Memory B cell (primary cell): ENCODE results near the gene FTO.

ENCODE experiments used
- ATAC-seq: fragments of 150-1000 bp; cut with Tn5 transposase; 2 replicates; pipeline ENCODE4 v1.10.0; 2021; ENCODE audit warnings: low read depth, mild to moderate bottlenecking, moderate library complexity
- DNase-seq, 2 donors: peaks; one replicate each; pipeline ENCODE4 v3.0.0; 2022; ENCODE audit warnings: low spot score in 2 of 2
- H3K27ac Mint-ChIP-seq: one replicate; pipeline ENCODE4 v1.8.0; 2022; ENCODE audit warnings: mild to moderate bottlenecking, moderate library complexity, mixed read lengths
- H3K27me3 Mint-ChIP-seq: one replicate; pipeline ENCODE4 v1.8.0; 2022; ENCODE audit warnings: mixed read lengths
- H3K36me3 Mint-ChIP-seq: one replicate; pipeline ENCODE4 v1.8.0; 2022; ENCODE audit warnings: mild to moderate bottlenecking, mixed read lengths
- H3K4me1 Mint-ChIP-seq: one replicate; pipeline ENCODE4 v1.8.0; 2022; ENCODE audit warnings: mixed read lengths
- H3K4me3 Mint-ChIP-seq: one replicate; pipeline ENCODE4 v1.8.0; 2022; ENCODE audit warnings: mild to moderate bottlenecking, moderate library complexity, mixed read lengths
- H3K9me3 Mint-ChIP-seq: one replicate; pipeline ENCODE4 v1.8.0; 2022; ENCODE audit warnings: mixed read lengths

The FTO gene

DNA sequence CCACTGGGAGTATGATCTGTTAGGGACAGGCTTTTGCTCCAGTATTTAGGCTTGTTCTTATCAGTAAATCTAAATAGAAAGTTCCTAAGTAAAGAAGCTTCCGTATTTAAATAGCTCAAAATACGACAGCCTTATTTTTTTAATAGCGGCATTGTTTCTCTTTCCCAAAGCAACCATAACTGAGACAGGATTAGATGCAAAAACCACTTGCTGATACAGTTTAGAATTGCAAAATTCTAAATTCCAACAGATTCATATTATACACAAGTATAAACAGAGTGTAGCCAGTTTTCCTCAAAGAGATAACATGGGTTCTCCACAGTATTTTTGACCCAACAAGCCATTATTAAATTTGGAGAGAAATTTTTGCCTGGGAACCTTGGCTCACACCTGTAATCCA, 276.7 kb downstream of the FTO start:
- Mint-ChIP-seq H3K27me3 (no peaks in the 10 kb centered on the region), H3K27ac (no peak overlapping the region), H3K36me3 (peaks cover 3% of the 10 kb centered on the region), H3K9me3 (no peaks in the 10 kb centered on the region), H3K4me3 (no peak overlapping the region), H3K4me1 (no peaks in the 10 kb centered on the region)
- DNase-seq (no peak), ATAC-seq (no peak)

GRCh38 chr16:53982631-53983042, 278.7 kb downstream of the FTO start:
- Mint-ChIP-seq H3K36me3 (peaks cover 5% of the 10 kb centered on the region), H3K27ac (no peak overlapping the region), H3K4me3 (no peak overlapping the region), H3K9me3 (no peaks in the 10 kb centered on the region), H3K4me1 (no peaks in the 10 kb centered on the region), H3K27me3 (no peaks in the 10 kb centered on the region)
- DNase-seq (no peak), ATAC-seq (no peak)

DNA sequence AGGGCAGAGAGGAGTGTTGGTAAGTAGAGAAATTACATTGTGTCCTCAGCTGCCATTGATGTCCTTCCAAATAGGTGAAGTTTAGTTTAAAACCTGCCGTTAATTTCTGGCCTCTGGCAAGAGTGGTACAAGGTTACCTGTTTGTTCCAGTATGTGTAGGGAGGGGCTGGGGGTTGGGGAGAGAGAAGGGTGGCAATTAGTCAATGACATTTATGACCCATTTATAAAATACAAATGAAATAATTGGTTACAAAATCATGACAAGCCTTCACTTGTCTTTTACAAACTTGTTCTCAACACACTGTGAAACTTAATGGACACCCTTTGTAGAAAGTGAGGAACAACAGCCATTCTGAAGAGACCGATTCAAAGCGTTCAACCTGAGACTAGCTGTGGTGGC, 281.0 kb downstream of the FTO start:
- DNase-seq (no peak), ATAC-seq (no peak)
- Mint-ChIP-seq H3K36me3 (peaks cover 9% of the 10 kb centered on the region), H3K4me1 (no peaks in the 10 kb centered on the region), H3K27ac (no peak overlapping the region), H3K9me3 (no peaks in the 10 kb centered on the region), H3K4me3 (no peak overlapping the region), H3K27me3 (no peaks in the 10 kb centered on the region)

DNA sequence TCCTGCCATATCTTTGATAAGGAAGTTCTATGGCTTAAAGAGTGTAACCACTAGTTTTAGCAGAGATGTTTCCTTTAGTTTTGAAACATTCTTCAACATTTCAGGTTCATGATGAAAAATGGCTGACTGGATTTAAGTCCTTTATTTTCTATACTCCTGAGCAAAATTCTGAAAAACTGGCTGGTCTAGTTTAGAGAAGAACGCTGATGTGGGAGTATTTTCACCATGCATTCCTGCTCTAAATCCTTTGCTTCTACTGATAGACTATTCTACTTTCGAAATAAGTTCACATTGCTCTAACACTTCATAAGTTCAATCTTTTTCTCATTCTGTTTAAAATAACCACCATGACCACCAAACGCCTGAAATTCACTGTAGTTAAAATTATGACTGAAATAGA, 281.9 kb downstream of the FTO start:
- Mint-ChIP-seq H3K27ac (no peak overlapping the region), H3K4me3 (no peak overlapping the region), H3K27me3 (no peaks in the 10 kb centered on the region), H3K36me3 (peaks cover 9% of the 10 kb centered on the region), H3K4me1 (no peaks in the 10 kb centered on the region), H3K9me3 (no peaks in the 10 kb centered on the region)
- no peak for DNase-seq
- ATAC-seq = no peak

DNA sequence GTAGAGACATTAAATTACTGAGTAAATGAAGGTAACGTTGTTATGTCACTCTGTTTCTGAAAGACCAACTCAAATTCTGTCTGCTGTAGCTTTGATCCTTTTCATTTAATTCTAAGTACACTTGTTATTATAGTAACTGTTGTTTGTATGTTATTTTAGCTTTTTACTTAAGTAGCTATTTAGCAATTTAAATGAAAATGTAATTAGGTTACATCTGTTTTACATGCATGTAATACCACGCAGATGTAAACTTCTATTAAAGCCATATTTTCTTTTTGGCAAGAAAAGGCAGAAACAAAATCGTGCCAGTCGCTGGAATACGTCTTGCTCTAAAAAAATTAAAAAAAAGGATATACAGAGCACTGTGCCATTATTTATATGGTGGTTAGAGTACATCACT, 282.8 kb downstream of the FTO start:
- Mint-ChIP-seq H3K9me3 (no peaks in the 10 kb centered on the region), H3K4me1 (no peaks in the 10 kb centered on the region), H3K27ac (no peak overlapping the region), H3K27me3 (no peaks in the 10 kb centered on the region), H3K36me3 (peaks cover 9% of the 10 kb centered on the region), H3K4me3 (no peak overlapping the region)
- no peak for DNase-seq
- ATAC-seq = no peak

DNA sequence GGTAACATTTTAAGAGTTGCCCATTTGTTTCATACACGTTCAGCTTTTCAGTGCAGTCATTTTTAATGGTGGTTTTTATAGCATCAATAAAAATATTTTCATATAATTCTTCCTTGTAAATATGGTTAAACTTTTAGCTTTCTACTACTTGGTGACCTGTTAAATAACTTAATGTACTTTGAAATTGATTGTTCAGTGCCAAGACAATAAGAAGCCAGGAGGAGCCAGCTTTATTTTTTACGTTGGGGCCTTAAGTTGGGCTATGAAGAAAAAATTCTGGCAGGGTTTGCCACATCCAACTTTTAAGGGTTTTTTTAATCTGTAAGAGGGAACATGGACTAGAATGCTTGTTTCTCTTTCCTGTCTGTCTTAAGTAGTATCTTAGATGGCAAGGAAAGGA, 284.2 kb downstream of the FTO start:
- H3K4me1 Mint-ChIP-seq = no peaks in the 10 kb centered on the region
- no peak for ATAC-seq
- DNase-seq = no peak
- H3K27ac Mint-ChIP-seq = no peak overlapping the region
- H3K4me3 Mint-ChIP-seq = no peak overlapping the region
- H3K27me3 Mint-ChIP-seq = no peaks in the 10 kb centered on the region
- no peaks in the 10 kb centered on the region for H3K9me3 Mint-ChIP-seq
- H3K36me3 Mint-ChIP-seq = peaks cover 9% of the 10 kb centered on the region

DNA sequence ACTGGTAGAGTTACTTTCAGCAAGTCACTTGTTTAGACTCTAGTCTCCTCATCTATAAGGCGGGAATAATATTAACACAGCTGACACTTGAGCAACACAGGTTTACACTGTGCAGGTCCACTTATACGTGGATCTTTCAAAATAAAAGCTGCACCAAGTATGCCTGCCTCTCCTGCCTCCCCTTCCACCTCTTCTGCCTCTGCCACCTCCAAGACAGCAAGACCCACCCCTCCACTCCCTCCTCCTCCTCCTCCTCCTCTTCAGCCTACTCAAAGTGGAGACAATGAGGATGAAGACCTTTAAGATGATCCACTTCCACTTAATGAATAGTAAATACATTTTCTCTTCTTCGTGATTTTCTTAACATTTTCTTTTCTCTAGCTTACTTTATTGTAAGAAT, 285.6 kb downstream of the FTO start:
- Mint-ChIP-seq H3K27me3 (no peaks in the 10 kb centered on the region), H3K4me1 (no peaks in the 10 kb centered on the region), H3K9me3 (no peaks in the 10 kb centered on the region), H3K4me3 (no peak overlapping the region), H3K27ac (no peak overlapping the region), H3K36me3 (peaks cover 10% of the 10 kb centered on the region)
- ATAC-seq (no peak), DNase-seq (no peak)

GRCh38 chr16:53991754-53992378, 287.9 kb downstream of the FTO start:
- H3K27ac Mint-ChIP-seq = no peak overlapping the region

GRCh38 chr16:53995378-53995777, 291.4 kb downstream of the FTO start:
- H3K4me3 Mint-ChIP-seq = no peak overlapping the region
- no peak overlapping the region for H3K27ac Mint-ChIP-seq
- ATAC-seq (no peak), DNase-seq (no peak)
- peaks cover 21% of the 10 kb centered on the region for H3K36me3 Mint-ChIP-seq
- no peaks in the 10 kb centered on the region for H3K27me3 Mint-ChIP-seq
- H3K4me1 Mint-ChIP-seq = no peaks in the 10 kb centered on the region
- peaks cover 2% of the 10 kb centered on the region for H3K9me3 Mint-ChIP-seq

More at GRCh38 chr16:53991754-53992378, 287.9 kb downstream of the FTO start:
- Mint-ChIP-seq H3K36me3 (peaks cover 16% of the 10 kb centered on the region), H3K9me3 (no peaks in the 10 kb centered on the region), H3K4me1 (no peaks in the 10 kb centered on the region), H3K4me3 (no peak overlapping the region), H3K27me3 (no peaks in the 10 kb centered on the region)
- ATAC-seq = no peak
- DNase-seq = no peak

- Mint-ChIP-seq H3K9me3 (peaks cover 2% of the 10 kb centered on the region), H3K4me1 (no peaks in the 10 kb centered on the region), H3K36me3 (peaks cover 26% of the 10 kb centered on the region), H3K4me3 (no peak overlapping the region), H3K27ac (no peak overlapping the region), H3K27me3 (no peaks in the 10 kb centered on the region)
- no peak for ATAC-seq
- no peak for DNase-seq
These were observed 293.0 kb downstream of the FTO start for GRCh38 chr16:53996961-53997360.

GRCh38 chr16:53998024-53998810, 294.3 kb downstream of the FTO start:
- ATAC-seq (no peak), DNase-seq (no peak)
- no peak overlapping the region for H3K4me3 Mint-ChIP-seq
- no peaks in the 10 kb centered on the region for H3K4me1 Mint-ChIP-seq
- no peak overlapping the region for H3K27ac Mint-ChIP-seq
- peaks cover 26% of the 10 kb centered on the region for H3K36me3 Mint-ChIP-seq
- H3K9me3 Mint-ChIP-seq = peaks cover 2% of the 10 kb centered on the region
- H3K27me3 Mint-ChIP-seq = no peaks in the 10 kb centered on the region

GRCh38 chr16:53998966-53999522, 295.1 kb downstream of the FTO start:
- Mint-ChIP-seq H3K9me3 (peaks cover 2% of the 10 kb centered on the region), H3K36me3 (peaks cover 26% of the 10 kb centered on the region), H3K27ac (no peak overlapping the region), H3K27me3 (no peaks in the 10 kb centered on the region), H3K4me1 (no peaks in the 10 kb centered on the region), H3K4me3 (no peak overlapping the region)
- no peak for DNase-seq
- ATAC-seq = no peak

DNA sequence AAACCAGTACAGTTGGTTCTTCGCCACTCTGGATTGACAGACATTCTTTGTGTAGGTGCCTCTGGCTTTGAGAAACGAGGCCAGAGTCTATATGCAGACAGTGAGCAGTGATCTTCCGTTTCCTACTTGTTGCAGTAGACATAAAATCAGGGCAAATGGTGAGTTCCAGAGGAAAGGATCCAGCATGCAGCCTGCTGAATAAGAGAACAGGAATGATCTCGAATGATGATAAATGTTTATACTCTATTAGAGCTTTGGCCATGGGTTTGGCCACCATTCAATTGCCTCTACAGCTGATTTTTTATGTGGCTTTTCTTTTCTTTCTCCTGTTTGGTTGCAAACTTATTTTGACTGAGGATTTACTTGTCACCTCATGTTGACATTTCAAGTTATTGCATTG, 295.9 kb downstream of the FTO start:
- no peaks in the 10 kb centered on the region for H3K4me1 Mint-ChIP-seq
- DNase-seq (no peak), ATAC-seq (no peak)
- no peaks in the 10 kb centered on the region for H3K27me3 Mint-ChIP-seq
- H3K9me3 Mint-ChIP-seq = peaks cover 2% of the 10 kb centered on the region
- peaks cover 22% of the 10 kb centered on the region for H3K36me3 Mint-ChIP-seq
- no peak overlapping the region for H3K27ac Mint-ChIP-seq
- no peak overlapping the region for H3K4me3 Mint-ChIP-seq

DNA sequence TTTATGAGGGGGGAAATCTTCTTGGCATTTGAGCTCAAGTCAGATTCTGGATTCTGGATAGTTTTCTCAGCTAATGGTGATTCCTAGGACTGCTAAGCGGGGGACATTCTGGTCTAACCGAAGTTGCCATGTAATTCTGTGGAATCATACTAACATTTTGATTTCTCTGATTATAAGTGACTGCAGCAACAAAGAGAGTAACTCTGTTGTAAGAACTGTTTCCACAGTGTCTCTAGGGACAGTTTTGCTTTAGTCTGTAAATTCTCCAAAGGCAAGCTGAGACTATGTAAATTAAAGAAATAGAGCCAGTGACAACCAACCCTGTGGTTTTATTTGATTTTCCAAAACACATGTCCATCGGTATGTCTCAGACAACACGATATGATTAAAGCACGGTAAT, 296.4 kb downstream of the FTO start:
- DNase-seq = no peak
- Mint-ChIP-seq H3K4me1 (no peaks in the 10 kb centered on the region), H3K4me3 (no peak overlapping the region), H3K9me3 (peaks cover 2% of the 10 kb centered on the region), H3K27ac (no peak overlapping the region), H3K36me3 (peaks cover 19% of the 10 kb centered on the region), H3K27me3 (no peaks in the 10 kb centered on the region)
- no peak for ATAC-seq

- Mint-ChIP-seq H3K9me3 (no peaks in the 10 kb centered on the region), H3K36me3 (peaks cover 31% of the 10 kb centered on the region), H3K27ac (no peak overlapping the region), H3K4me3 (no peak overlapping the region), H3K4me1 (no peaks in the 10 kb centered on the region), H3K27me3 (no peaks in the 10 kb centered on the region)
- DNase-seq (no peak), ATAC-seq (no peak)
These were observed 302.7 kb downstream of the FTO start for GRCh38 chr16:54006693-54007092.
